SU-DHL-6 (cell line): ENCODE data around the gene PXT1.

ENCODE experiments used
- H2AFZ ChIP-seq: fragments of 200-600 bp; sonication (generic); 2 replicates; pipeline ENCODE4 v1.6.1; 2014; ENCODE audit warnings: low read depth, mild to moderate bottlenecking, moderate library complexity, mixed read lengths, antibody characterized with exemption, low read length; ENCODE audit not compliant: severe bottlenecking
- H3F3A ChIP-seq: fragments of 200-600 bp; shearing (Covaris generic); 2 replicates; pipeline ENCODE4 v1.6.0; 2016; ENCODE audit warnings: antibody characterized with exemption, mild to moderate bottlenecking; ENCODE audit not compliant: insufficient read depth
- H3K27ac ChIP-seq: fragments of 200-600 bp; sonication (generic); 2 replicates; pipeline ENCODE4 v1.5.1; 2016; ENCODE audit warnings: low read depth, mild to moderate bottlenecking, low read length, moderate library complexity, mixed read lengths
- H3K27me3 ChIP-seq: fragments of 200-600 bp; sonication (generic), shearing (Covaris generic); 2 replicates; pipeline ENCODE4 v1.6.0; 2014; ENCODE audit warnings: mild to moderate bottlenecking, low read length
- H3K36me3 ChIP-seq: fragments of 200-600 bp; sonication (generic); 2 replicates; pipeline ENCODE4 v1.6.1; 2014; ENCODE audit warnings: mild to moderate bottlenecking, low read length, mixed read lengths
- H3K4me2 ChIP-seq: fragments of 300-600, 200-600 bp; shearing (Covaris generic), sonication (generic); 2 replicates; pipeline ENCODE4 v1.6.0; 2014; ENCODE audit warnings: low read length, low read depth, mild to moderate bottlenecking; ENCODE audit not compliant: poor library complexity, severe bottlenecking
- H3K4me3 ChIP-seq: fragments of 200-600 bp; sonication (generic); 2 replicates; pipeline ENCODE4 v1.5.1; 2014; ENCODE audit warnings: antibody characterized with exemption, low read length, mild to moderate bottlenecking, mixed read lengths; ENCODE audit not compliant: insufficient read depth, poor library complexity, severe bottlenecking
- H3K79me2 ChIP-seq: fragments of 200-600 bp; sonication (generic); 2 replicates; pipeline ENCODE4 v1.6.1; 2014; ENCODE audit warnings: mild to moderate bottlenecking, low read length, moderate library complexity; ENCODE audit not compliant: insufficient read depth
- H3K9ac ChIP-seq: fragments of 200-600 bp; sonication (generic); 2 replicates; pipeline ENCODE4 v1.7.0; 2014; ENCODE audit warnings: mild to moderate bottlenecking, low read length
- H3K9me2 ChIP-seq: fragments of 200-600 bp; sonication (generic); replicated peaks from 2 replicates; pipeline ENCODE4 v1.6.1; 2014; ENCODE audit warnings: low read length; ENCODE audit not compliant: insufficient read depth
- H3K9me3 ChIP-seq: fragments of 200-600 bp; sonication (generic); 2 replicates; pipeline ENCODE4 v1.6.1; 2014; ENCODE audit warnings: low read length, mixed read lengths; ENCODE audit not compliant: insufficient read depth
- H4K20me1 ChIP-seq: fragments of 200-600 bp; sonication (generic); 2 replicates; pipeline ENCODE4 v1.6.1; 2014; ENCODE audit warnings: low read depth, mild to moderate bottlenecking, antibody characterized with exemption, low read length, moderate library complexity, mixed read lengths
- EZH2phosphoT487 ChIP-seq: fragments of 200-600 bp; sonication (generic), shearing (Covaris generic); conservative IDR thresholded peaks from 2 replicates; pipeline ENCODE4 v1.6.1; 2018; ENCODE audit warnings: mild to moderate bottlenecking, antibody characterized with exemption, low read length, moderate library complexity, mixed read lengths
- TF ChIP-seq, protein P1 (sequence below): fragments of 200-600 bp; sonication (generic); IDR thresholded peaks from one replicate; pipeline ENCODE4 v1.5.1; 2017; ENCODE audit warnings: antibody characterized with exemption, mild to moderate bottlenecking, low read length, moderate library complexity; ENCODE audit not compliant: insufficient read depth, poor library complexity, severe bottlenecking

The PXT1 gene

DNA sequence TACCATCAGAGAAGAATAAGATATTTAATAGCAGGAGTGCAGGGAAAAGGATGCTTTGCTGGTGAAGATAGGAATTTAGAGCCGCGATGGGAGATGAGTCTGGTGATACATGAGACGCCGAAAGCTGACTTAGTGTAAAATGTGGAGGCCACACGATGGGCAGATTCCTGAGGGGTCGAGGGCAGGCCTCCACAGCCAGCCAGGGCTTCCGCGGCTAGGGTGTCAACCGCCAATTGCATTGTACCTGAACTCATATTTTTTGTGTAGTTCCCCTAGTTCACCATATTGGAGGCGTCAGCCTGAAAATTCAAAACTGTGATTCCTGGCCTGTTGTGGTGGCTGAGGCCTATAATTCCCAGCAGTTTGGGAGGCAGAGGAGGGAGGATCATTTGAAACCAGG is 63.7 kb downstream of the PXT1 start:
- no peak for TF ChIP-seq EZH2phosphoT487
- TF ChIP-seq, protein P1, sequence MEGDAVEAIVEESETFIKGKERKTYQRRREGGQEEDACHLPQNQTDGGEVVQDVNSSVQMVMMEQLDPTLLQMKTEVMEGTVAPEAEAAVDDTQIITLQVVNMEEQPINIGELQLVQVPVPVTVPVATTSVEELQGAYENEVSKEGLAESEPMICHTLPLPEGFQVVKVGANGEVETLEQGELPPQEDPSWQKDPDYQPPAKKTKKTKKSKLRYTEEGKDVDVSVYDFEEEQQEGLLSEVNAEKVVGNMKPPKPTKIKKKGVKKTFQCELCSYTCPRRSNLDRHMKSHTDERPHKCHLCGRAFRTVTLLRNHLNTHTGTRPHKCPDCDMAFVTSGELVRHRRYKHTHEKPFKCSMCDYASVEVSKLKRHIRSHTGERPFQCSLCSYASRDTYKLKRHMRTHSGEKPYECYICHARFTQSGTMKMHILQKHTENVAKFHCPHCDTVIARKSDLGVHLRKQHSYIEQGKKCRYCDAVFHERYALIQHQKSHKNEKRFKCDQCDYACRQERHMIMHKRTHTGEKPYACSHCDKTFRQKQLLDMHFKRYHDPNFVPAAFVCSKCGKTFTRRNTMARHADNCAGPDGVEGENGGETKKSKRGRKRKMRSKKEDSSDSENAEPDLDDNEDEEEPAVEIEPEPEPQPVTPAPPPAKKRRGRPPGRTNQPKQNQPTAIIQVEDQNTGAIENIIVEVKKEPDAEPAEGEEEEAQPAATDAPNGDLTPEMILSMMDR, result no peak
- Histone ChIP-seq H3F3A (no peaks in the 10 kb centered on the region), H3K79me2 (no peaks in the 10 kb centered on the region), H3K36me3 (no peaks in the 10 kb centered on the region), H3K4me2 (no peak overlapping the region), H3K4me3 (no peak overlapping the region), H3K9me3 (no peaks in the 10 kb centered on the region), H3K9ac (no peak overlapping the region), H3K27me3 (no peaks in the 10 kb centered on the region), H4K20me1 (no peaks in the 10 kb centered on the region), H3K27ac (no peak overlapping the region), H2AFZ (no peak overlapping the region), H3K9me2 (no peaks in the 10 kb centered on the region)

DNA sequence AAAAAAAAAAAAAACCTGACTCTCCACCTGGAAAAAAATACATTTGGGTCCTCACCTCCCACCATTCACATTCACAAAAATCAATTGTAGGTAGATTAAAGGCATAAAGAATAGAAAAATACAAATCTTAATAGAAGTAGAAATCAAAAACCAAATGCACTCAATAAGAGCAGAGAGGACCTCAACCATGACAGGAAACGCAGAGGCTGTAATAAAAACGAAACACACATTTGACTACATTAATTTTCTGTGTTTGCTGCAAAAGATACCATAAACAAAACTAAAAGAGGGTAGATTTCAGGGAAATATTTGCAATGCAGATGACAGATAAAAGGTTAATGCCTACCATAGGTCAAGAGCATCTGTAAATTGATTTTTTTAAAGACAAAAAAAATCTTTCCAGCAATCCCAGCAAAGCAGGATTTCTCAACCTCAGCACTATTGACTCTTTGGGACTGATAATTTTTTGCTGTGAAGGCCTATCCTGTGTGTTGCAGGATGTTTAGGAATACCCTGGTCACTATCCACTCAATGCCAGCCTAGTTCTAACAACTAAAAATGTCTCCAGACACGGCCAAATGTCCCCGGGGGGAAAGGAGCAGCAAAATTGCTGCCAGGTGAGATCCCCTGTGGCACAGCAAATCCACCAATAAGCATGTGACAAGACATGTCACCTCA is 64.3 kb downstream of the PXT1 start:
- Histone ChIP-seq H3F3A (no peaks in the 10 kb centered on the region), H3K9me3 (no peaks in the 10 kb centered on the region), H4K20me1 (no peaks in the 10 kb centered on the region), H3K27ac (no peak overlapping the region), H3K36me3 (no peaks in the 10 kb centered on the region), H3K9me2 (no peaks in the 10 kb centered on the region), H3K4me3 (no peak overlapping the region), H3K79me2 (no peaks in the 10 kb centered on the region), H3K4me2 (no peak overlapping the region), H2AFZ (no peak overlapping the region), H3K27me3 (no peaks in the 10 kb centered on the region), H3K9ac (no peak overlapping the region)
- TF ChIP-seq, protein P1, result no peak
- no peak for TF ChIP-seq EZH2phosphoT487

DNA sequence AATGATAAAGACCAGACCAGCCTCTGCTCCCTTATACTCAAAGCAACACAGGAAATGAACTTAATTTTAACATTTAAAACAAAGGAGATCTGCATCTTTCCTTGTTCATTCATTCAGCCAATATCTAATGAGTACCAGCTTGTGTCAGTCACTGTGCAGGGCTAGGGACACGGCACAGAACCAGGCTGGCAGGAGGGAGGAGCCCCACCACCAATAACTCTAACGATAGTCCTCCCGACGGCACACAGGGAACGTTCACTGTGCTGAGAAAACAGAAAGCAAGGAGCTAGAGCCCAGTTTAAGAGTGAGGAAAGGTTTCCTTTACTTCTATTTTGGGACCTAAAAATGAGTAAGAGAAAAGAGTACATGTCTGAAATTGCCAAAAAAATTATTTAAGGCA is 65.1 kb downstream of the PXT1 start:
- no peak for TF ChIP-seq EZH2phosphoT487
- TF ChIP-seq, protein P1, result no peak

More for the DNA sequence above, 65.1 kb downstream of the PXT1 start:
- Histone ChIP-seq H3K4me2 (no peak overlapping the region), H3K27ac (no peak overlapping the region), H3K27me3 (no peaks in the 10 kb centered on the region), H3K4me3 (no peak overlapping the region), H4K20me1 (no peaks in the 10 kb centered on the region), H3K9me3 (no peaks in the 10 kb centered on the region), H3F3A (no peaks in the 10 kb centered on the region), H3K79me2 (no peaks in the 10 kb centered on the region), H3K9ac (no peak overlapping the region), H3K9me2 (no peaks in the 10 kb centered on the region), H2AFZ (no peak overlapping the region), H3K36me3 (no peaks in the 10 kb centered on the region)
